Upper lobe of left lung (tissue), 6 donors: ENCODE results near the gene CMTR1. TPM values are rescaled to one million over a fixed set of nuclear protein-coding genes. Genes with fewer than 3 reads are reported as not detected.

Experiments used
- ATAC-seq, 2 donors: fragments of 200-7000 bp; cut with Tn5 transposase; one replicate each; pipeline ENCODE4 v1.9.1; 2022; ENCODE audit warnings: mild to moderate bottlenecking in 2 of 2, moderate library complexity in 2 of 2; ENCODE audit not compliant: low FRiP score in 2 of 2
- DNase-seq, 2 donors: peaks; one replicate each; pipeline ENCODE4 v3.0.0-alpha.2; 2019 to 2020
- H3K27ac ChIP-seq, 4 donors: fragments of 200-600 bp; sonication (generic); one replicate each; pipeline ENCODE4 v1.5.1; 2016 to 2019
- H3K27me3 ChIP-seq, 4 donors: fragments of 200-600 bp; sonication (generic); one replicate each; pipeline ENCODE4 v1.5.1; 2017 to 2019
- H3K36me3 ChIP-seq, 4 donors: fragments of 200-600 bp; sonication (generic); one replicate each; pipeline ENCODE4 v1.5.1; 2016 to 2019
- H3K4me1 ChIP-seq, 4 donors: fragments of 200-600 bp; sonication (generic); one replicate each; pipeline ENCODE4 v1.5.1; 2018 to 2019
- H3K4me3 ChIP-seq, 4 donors: fragments of 200-600 bp; sonication (generic); one replicate each; pipeline ENCODE4 v1.5.1; 2017 to 2019; ENCODE audit warnings: mild to moderate bottlenecking in 2 of 4, moderate library complexity in 1 of 4
- H3K9me3 ChIP-seq, 4 donors: fragments of 200-600 bp; sonication (generic); one replicate each; pipeline ENCODE4 v1.5.1; 2018 to 2019
- EP300 ChIP-seq, 4 donors: sonication (generic); formaldehyde crosslinking; IDR thresholded peaks; one replicate each; pipeline ENCODE4 v1.5.1; 2017; ENCODE audit warnings: antibody characterized with exemption in 4 of 4, control low read depth in 2 of 4
- POLR2A ChIP-seq, 4 donors: fragments of 450-650 bp; IDR thresholded peaks; one replicate each; pipeline ENCODE4 v1.5.1; 2016 to 2017; ENCODE audit warnings: antibody characterized with exemption in 4 of 4, mild to moderate bottlenecking in 2 of 4
- POLR2AphosphoS5 ChIP-seq, 2 donors: sonication (generic); formaldehyde crosslinking; IDR thresholded peaks; one replicate each; pipeline ENCODE4 v1.5.1; 2017; ENCODE audit warnings: antibody characterized with exemption in 2 of 2
- WGBS, 2 donors: methylation state at CpG; one replicate each; pipeline ENCODE4 v1.1.5; 2017 to 2018; 5-methylcytosine and 5-hydroxymethylcytosine counted together
- total RNA-seq, 6 donors: library from RNA; depleted of rRNA in 4 of 6; stranded (reverse); fragments of >200 nt in 4 of 6; gene quantifications; one replicate each; pipeline versions ENCODE4 v1.1.0 to v1.2.1, GENCODE V29; 2016 to 2021
- TF ChIP-seq, protein P1 (sequence below), 6 experiments: fragments of 450-650 bp in 4 of 6; fragments of 200-600 bp in 2 of 6; sonication (generic) in 2 of 6; IDR thresholded peaks; one replicate each; pipeline ENCODE4 v1.5.1; 2016 to 2019; ENCODE audit warnings: antibody characterized with exemption in 6 of 6
- donor health status: DM: no; HTN: no; CAD: no; lungs with moderate emphysema.
- donor health status: DM: no; HTN: yes; CAD: no; lungs with severe emphysema.

CMTR1 gene
- total RNA-seq, 6 donors from 2014 or later = 34.5 to 80.7 (median 38.1) TPM

DNA sequence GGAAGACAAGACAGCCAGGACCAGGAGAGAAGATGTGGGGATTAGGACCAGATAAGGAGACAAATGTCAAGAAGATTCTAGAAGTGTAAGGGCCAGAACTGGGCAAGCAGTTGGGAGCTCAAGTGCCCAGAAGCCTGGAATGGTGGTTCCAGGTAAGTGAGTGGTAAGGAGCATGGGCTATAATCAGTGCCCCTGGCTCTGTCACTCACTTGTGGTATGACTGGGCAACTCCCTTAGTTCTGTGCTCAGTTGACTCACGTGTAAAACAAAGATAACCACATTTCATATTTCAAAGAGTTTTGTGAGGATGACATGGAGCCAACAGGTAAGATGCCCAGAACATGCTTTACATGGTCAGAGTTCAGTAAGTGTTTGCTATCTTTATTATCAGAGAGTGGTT is 55.5 kb downstream of the CMTR1 start:
- no peak overlapping the region for H3K4me3 ChIP-seq
- TF ChIP-seq EP300 (IDR thresholded peaks at IDR 0.05) (no peak), POLR2AphosphoS5 (IDR thresholded peaks at IDR 0.05) (no peak), POLR2A (IDR thresholded peaks at IDR 0.05) (no peak)
- TF ChIP-seq, protein P1, sequence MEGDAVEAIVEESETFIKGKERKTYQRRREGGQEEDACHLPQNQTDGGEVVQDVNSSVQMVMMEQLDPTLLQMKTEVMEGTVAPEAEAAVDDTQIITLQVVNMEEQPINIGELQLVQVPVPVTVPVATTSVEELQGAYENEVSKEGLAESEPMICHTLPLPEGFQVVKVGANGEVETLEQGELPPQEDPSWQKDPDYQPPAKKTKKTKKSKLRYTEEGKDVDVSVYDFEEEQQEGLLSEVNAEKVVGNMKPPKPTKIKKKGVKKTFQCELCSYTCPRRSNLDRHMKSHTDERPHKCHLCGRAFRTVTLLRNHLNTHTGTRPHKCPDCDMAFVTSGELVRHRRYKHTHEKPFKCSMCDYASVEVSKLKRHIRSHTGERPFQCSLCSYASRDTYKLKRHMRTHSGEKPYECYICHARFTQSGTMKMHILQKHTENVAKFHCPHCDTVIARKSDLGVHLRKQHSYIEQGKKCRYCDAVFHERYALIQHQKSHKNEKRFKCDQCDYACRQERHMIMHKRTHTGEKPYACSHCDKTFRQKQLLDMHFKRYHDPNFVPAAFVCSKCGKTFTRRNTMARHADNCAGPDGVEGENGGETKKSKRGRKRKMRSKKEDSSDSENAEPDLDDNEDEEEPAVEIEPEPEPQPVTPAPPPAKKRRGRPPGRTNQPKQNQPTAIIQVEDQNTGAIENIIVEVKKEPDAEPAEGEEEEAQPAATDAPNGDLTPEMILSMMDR (IDR thresholded peaks at IDR 0.05) = no peak
- DNase-seq (no peak), ATAC-seq (no peak)
- H3K27me3 ChIP-seq = no peaks in the 10 kb centered on the region
- H3K4me1 ChIP-seq = peaks cover 0 to 3% (median 1%) of the 10 kb centered on the region in 4 donors
- no peaks in the 10 kb centered on the region for H3K9me3 ChIP-seq
- WGBS, 2 donors = 61 to 73% methylated on average over 1 of the region's 1 CpG
- H3K36me3 ChIP-seq = peaks cover 0 to 20% (median 5%) of the 10 kb centered on the region in 4 donors
- H3K27ac ChIP-seq = no peak overlapping the region

- Histone ChIP-seq H3K9me3 (no peaks in the 10 kb centered on the region), H3K36me3 (peaks cover 0 to 7% (median 2%) of the 10 kb centered on the region in 4 donors), H3K4me1 (peaks cover 0 to 3% (median 1%) of the 10 kb centered on the region in 4 donors), H3K27me3 (no peaks in the 10 kb centered on the region), H3K4me3 (no peak overlapping the region), H3K27ac (no peak overlapping the region)
- ATAC-seq = peak in 1 of 2 donors; percentile 5
- 58 to 61% methylated on average over 7 to 10 of the region's 10 CpGs for WGBS, 2 donors
- TF ChIP-seq POLR2AphosphoS5 (IDR thresholded peaks at IDR 0.05) = no peak
- TF ChIP-seq EP300 (IDR thresholded peaks at IDR 0.05) = no peak
- TF ChIP-seq, protein P1 (IDR thresholded peaks at IDR 0.05) = no peak
- TF ChIP-seq POLR2A (IDR thresholded peaks at IDR 0.05) = no peak
- no peak for DNase-seq
Observed at GRCh38 chr6:37489697-37490336, 56.8 kb downstream of the CMTR1 start.

DNA sequence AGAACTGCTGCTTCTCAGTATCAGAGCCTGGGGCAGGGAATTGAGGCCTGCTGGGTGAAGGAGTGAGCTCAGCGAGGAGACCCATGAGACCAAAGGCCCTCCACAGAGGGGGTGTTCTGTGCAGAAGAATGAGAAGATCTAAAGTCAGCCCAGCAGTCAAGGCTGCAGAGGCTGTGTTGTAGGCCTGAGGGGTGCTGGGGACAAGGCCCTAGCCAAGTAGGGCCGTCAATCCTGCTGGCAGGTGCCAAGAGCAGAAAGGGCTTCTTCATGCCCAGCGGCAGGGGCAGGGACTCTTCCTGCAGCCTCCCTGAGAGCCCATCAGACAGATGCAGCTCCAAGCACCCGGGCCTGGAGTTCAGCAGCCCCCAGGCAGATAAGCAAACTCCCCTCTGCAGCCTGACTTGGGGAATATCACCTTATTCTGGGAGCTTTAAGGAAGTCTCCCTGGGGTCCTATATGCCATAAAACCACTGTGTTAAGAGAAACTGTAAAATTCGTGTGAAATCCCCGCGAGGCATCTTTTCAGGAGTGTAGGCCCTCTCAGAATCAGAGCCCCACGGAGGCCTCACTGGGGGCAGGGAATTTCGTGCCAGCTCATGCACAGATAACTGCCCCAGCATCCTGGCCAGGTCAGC is 57.6 kb downstream of the CMTR1 start:
- no peak overlapping the region for H3K27ac ChIP-seq
- no peak for ATAC-seq
- 82 to 100% methylated on average over 1 to 9 of the region's 9 CpGs for WGBS, 2 donors
- H3K4me1 ChIP-seq = peaks cover 0 to 3% (median 1%) of the 10 kb centered on the region in 4 donors
- TF ChIP-seq, protein P1 (IDR thresholded peaks at IDR 0.05) = no peak
- no peak for TF ChIP-seq EP300 (IDR thresholded peaks at IDR 0.05)
- H3K36me3 ChIP-seq = no peaks in the 10 kb centered on the region
- no peaks in the 10 kb centered on the region for H3K27me3 ChIP-seq
- no peak for DNase-seq
- no peak overlapping the region for H3K4me3 ChIP-seq
- no peaks in the 10 kb centered on the region for H3K9me3 ChIP-seq

- ATAC-seq (no peak), DNase-seq (no peak)
- TF ChIP-seq POLR2AphosphoS5 (IDR thresholded peaks at IDR 0.05) (no peak), EP300 (IDR thresholded peaks at IDR 0.05) (no peak), POLR2A (IDR thresholded peaks at IDR 0.05) (no peak)
- TF ChIP-seq, protein P1 (IDR thresholded peaks at IDR 0.05) = no peak
- Histone ChIP-seq H3K36me3 (no peaks in the 10 kb centered on the region), H3K9me3 (no peaks in the 10 kb centered on the region), H3K4me1 (peaks cover 0 to 2% (median 0%) of the 10 kb centered on the region in 4 donors), H3K27ac (no peak overlapping the region), H3K4me3 (no peak overlapping the region), H3K27me3 (no peaks in the 10 kb centered on the region)
- 83 to 100% methylated on average over 4 to 12 of the region's 12 CpGs for WGBS, 2 donors
Observed at GRCh38 chr6:37491171-37491829, 58.3 kb downstream of the CMTR1 start.
